Breast epithelium (tissue), 4 donors: Measurements from ENCODE around the gene CRB2. TPM values are rescaled to one million over a fixed set of nuclear protein-coding genes. Genes with fewer than 3 reads are reported as not detected.

Experiments
- DNase-seq, 2 donors: peaks; one replicate each; pipeline ENCODE4 v3.0.0-alpha.2; 2019; ENCODE audit warnings: low spot score in 2 of 2
- H3K27ac ChIP-seq, 2 donors: fragments of 200-600 bp; sonication (generic) in 1 of 2; one replicate each; pipeline ENCODE4 v1.5.1; 2016 to 2019; ENCODE audit warnings: mild to moderate bottlenecking in 1 of 2
- H3K27me3 ChIP-seq, 2 donors: fragments of 200-600 bp; sonication (generic) in 1 of 2; one replicate each; pipeline versions ENCODE4 v1.5.1 to v1.6.0; 2017 to 2019; ENCODE audit warnings: control low read depth in 1 of 2, mild to moderate bottlenecking in 1 of 2
- H3K36me3 ChIP-seq: fragments of 200-600 bp; one replicate; pipeline ENCODE4 v1.5.1; 2019
- H3K4me1 ChIP-seq, 2 donors: fragments of 200-600 bp; sonication (generic); one replicate each; pipeline ENCODE4 v1.5.1; 2016 to 2019; ENCODE audit warnings: control low read depth in 1 of 2
- H3K4me3 ChIP-seq, 3 donors: fragments of 200-600 bp; sonication (generic); 1 replicate in 2 of 3; 2 replicates in 1 of 3; pipeline ENCODE4 v1.5.1; 2016 to 2019; ENCODE audit warnings: mild to moderate bottlenecking in 3 of 3, moderate library complexity in 2 of 3
- H3K9me3 ChIP-seq, 2 donors: fragments of 200-600 bp; sonication (generic) in 1 of 2; one replicate each; pipeline ENCODE4 v1.5.1; 2016 to 2019; ENCODE audit warnings: control low read depth in 1 of 2
- CTCF ChIP-seq, 3 donors: fragments of 450-650 bp; IDR thresholded peaks; one replicate each; pipeline ENCODE4 v1.5.1; 2016 to 2017; ENCODE audit warnings: antibody characterized with exemption in 3 of 3, mild to moderate bottlenecking in 3 of 3, moderate library complexity in 3 of 3
- POLR2A ChIP-seq: fragments of 450-650 bp; IDR thresholded peaks from one replicate; pipeline ENCODE4 v1.6.1; 2016; ENCODE audit warnings: antibody characterized with exemption, mild to moderate bottlenecking, moderate library complexity
- POLR2AphosphoS5 ChIP-seq, 3 donors: sonication (generic); formaldehyde crosslinking; IDR thresholded peaks; one replicate each; pipeline ENCODE4 v1.6.1; 2017; ENCODE audit warnings: antibody characterized with exemption in 3 of 3
- intact Hi-C: fragments of 100-400 bp; cut with DNase I; formaldehyde crosslinking; loops from one replicate; pipeline ENCODE4 v1.15.1; 2023; ENCODE audit warnings: low total_unique reads
- total RNA-seq, 3 donors: library from RNA; depleted of rRNA; stranded (reverse); fragments of >200 nt; gene quantifications; one replicate each; pipeline ENCODE4 v1.1.0, GENCODE V29; 2016

CRB2 gene
- total RNA-seq, 3 donors from 2014 or later, result under 0.01 to 2.3 TPM; not detected in 1

- Histone ChIP-seq H3K4me3 (no peak overlapping the region), H3K27ac (no peak overlapping the region), H3K36me3 (no peaks in the 10 kb centered on the region), H3K9me3 (peaks cover 0 to 7% of the 10 kb centered on the region in 2 donors), H3K27me3 (no peaks in the 10 kb centered on the region), H3K4me1 (no peaks in the 10 kb centered on the region)
- peak in 1 of 2 donors; percentile 19 for DNase-seq
- TF ChIP-seq CTCF (IDR thresholded peaks at IDR 0.05), result no peak
- TF ChIP-seq POLR2AphosphoS5 (IDR thresholded peaks at IDR 0.05), result no peak
- no peak for TF ChIP-seq POLR2A
- intact Hi-C loops, result no loop called here
Observed at GRCh38 chr9:123425836-123426365, 69.9 kb downstream of the CRB2 start.

- Histone ChIP-seq H3K36me3 (no peaks in the 10 kb centered on the region), H3K4me3 (no peak overlapping the region), H3K4me1 (no peaks in the 10 kb centered on the region), H3K27me3 (no peaks in the 10 kb centered on the region), H3K9me3 (peaks cover 0 to 7% of the 10 kb centered on the region in 2 donors), H3K27ac (no peak overlapping the region)
- TF ChIP-seq CTCF (IDR thresholded peaks at IDR 0.05) (no peak), POLR2A (no peak), POLR2AphosphoS5 (IDR thresholded peaks at IDR 0.05) (no peak)
- peak in 1 of 2 donors; percentile 25 for DNase-seq
- intact Hi-C loops, result no loop called here
Observed at GRCh38 chr9:123426406-123426805, 70.4 kb downstream of the CRB2 start.

Other genes with a start within 250 kb of the CRB2 start
- gene STRBP, start 87.6 kb upstream of the CRB2 start, total RNA-seq, result 10 to 100 TPM in 2 of 3 donors, 1 to 10 TPM in 1; 8.0 to 37.0 (median 22.6) TPM